ENCODE data around the gene TCP11X1. TPM values are rescaled to one million over a fixed set of nuclear protein-coding genes. Genes with fewer than 3 reads are reported as not detected.
"Not testable (repeated sequence)": the region's sequence is repeated elsewhere in the genome, so short reads cannot be mapped to it uniquely, and the experiment has no call there.

Gene TCP11X1
- polyA plus RNA-seq (2012; ENCODE audit: insufficient read depth, insufficient read length): not detected

DNA sequence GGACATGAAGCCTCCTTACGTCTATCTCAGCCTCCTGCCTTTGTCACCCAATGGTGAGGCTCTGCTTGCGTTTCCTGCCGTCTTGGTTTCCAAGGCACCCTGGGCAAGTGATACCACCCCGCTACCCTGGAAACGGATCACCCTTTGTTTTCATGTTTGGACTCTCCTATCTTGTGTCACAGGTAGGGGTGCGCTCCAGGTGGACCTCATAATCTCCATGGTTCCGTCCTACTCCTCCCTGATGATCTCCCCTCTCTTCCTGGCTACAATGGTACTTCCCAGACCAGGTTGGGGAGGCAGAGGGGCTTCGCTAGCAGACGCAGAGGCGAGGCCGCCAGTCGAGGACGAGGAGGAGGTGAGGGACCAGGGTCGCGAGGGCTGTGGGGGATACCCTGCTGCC, at the start of gene TCP11X1:
Gene TCP11X1, plus strand, starts transcription at position 316 of the 400 bp plus-strand sequence.
- not testable (repeated sequence) for H3K4me3 ChIP-seq (ENCODE audit: low read length); DNase-seq (ENCODE audit: low read depth, low spot score)

DNA sequence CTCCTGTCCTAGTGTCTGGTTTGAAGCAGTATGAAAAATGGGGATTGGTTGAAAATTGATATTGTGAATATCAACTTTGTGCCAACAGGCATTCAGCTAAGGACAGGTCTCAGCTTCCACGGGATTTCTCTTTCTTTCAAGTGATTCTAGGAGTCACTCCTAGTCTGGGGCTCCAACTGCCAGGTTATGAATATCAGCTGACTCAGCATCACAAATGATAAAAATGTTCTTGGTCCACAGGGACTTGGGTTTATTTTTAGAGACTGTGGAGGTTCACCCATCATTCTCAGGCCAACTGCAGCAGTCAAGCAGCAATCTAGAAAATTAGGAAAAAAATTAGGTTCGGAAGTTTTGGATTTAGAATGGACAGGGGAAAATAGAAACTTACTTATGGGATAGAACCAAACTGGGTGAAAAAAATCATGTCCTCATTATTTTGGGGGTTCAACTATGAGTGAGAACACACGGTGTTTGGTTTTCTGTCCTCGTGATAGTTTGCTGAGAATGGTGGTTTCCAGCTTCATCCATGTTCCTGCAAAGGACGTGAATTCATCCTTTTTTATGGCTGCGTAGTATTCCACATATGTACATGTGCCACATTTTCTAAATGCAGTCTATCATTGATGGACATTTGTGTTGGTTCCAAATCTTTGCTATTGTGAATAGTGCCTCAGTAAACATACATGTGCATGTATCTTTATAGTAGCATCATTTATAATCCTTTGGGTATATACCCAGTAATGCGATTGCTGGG, 29.0 kb upstream of the TCP11X1 start:
- DNase-seq (ENCODE audit: low read depth, low spot score): no peak
- H3K4me3 ChIP-seq (ENCODE audit: low read length): no peak overlapping the region

DNA sequence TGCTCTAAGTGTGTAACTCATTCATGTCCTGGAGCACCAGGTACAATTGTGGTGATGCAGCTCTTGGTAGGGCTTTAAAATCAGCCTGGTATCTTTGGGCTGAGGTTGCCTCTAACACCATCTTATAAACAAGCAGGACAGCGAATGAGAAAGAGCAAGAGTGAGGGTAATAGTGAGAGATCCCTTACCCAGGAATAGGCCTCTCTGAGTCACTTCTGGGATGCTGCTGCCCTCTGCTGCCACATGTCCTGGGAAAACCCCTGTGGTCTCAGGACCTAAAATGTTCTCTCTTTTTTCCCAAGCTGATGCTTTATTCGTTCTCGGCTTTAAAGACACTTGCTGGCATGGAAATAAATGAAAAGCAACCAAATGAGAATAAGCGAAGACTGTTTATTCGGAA, 7.2 kb upstream of the TCP11X1 start:
- H3K4me3 ChIP-seq (ENCODE audit: low read length); DNase-seq (ENCODE audit: low read depth, low spot score): not testable (repeated sequence)

DNA sequence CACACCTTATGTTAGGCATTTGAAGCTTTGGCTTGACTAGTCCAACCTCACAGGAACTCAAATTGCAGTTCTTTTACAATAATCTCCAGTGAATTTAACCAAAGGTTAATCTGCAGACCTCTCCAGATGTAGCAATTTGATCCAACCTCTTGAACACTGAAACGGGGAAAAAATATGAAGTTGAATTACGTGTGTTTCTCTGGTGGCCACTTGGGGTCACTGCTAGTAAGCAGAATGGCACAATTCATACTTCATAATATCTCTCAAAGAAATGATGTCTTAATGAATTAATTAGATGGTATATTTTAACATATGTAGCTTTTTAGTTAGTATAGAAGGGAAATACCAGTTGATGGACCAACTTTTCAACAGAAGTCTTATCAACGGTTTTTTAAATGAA, 1.4 kb downstream of the TCP11X1 start:
- H3K4me3 ChIP-seq (ENCODE audit: low read length); DNase-seq (ENCODE audit: low read depth, low spot score): not testable (repeated sequence)

DNA sequence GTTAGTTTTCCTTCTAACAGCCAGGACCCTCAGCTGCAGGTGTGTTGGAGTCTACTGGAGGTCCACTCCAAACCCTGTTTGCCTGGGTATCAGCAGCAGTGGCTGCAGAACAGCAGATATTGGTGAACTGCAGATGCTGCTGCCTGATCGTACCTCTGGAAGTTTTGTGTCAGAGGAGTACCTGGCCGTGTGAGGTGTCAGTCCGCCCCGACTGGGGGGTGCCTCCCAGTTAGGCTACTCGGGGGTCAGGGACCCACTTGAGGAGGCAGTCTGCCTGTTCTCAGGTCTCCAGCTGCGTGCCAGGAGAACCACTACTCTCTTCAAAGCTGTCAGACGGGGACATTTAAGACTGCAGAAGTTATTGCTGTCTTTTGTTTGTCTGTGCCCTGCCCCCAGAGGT, 20.6 kb downstream of the TCP11X1 start:
- not testable (repeated sequence) for DNase-seq (ENCODE audit: low read depth, low spot score); H3K4me3 ChIP-seq (ENCODE audit: low read length)

DNA sequence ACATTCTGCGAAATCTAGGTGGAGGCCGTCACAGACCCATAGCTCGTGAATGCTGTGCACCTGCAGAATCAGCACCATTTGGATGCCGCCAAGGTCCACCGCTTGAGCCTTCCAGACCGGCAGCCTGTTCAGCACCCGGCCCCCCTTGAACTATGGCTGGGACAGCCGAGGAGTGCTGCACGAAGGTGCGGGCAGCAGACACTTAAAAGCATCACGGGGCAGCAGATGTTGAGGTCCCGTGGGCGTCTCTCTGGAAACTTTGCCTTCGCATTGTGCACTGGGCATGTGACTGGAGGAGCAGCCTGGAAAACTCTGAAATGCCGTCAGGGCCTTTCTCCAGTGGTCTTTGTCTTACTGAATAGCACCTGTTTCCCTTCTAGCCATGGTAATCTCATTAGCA, 25.2 kb downstream of the TCP11X1 start:
- not testable (repeated sequence) for DNase-seq (ENCODE audit: low read depth, low spot score); H3K4me3 ChIP-seq (ENCODE audit: low read length)

DNA sequence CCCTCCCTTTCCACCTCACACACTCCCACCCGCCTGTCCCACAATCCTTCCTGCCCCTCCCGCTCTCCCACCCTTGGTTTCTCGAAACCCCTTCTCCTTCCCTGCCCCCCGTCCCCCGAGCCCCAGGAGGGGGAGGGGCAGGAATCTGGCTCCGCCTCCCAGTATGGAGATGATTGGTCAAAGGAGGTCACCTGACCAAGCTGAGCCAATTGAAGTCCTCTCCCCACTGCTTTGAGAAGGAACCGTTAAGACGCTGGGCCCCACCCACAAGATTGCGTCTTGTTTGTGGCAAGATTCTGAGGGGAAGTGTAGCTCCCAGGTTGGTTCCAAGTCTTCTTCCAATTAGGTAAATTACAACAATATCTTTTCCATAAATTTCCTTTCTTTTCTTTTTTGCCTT, 31.8 kb downstream of the TCP11X1 start, which contains the start of gene NXF2:
Gene NXF2, plus strand, starts transcription at position 275 of the 400 bp plus-strand sequence. CDS start 59,912 bp downstream, outside the sequence.
- not testable (repeated sequence) for H3K4me3 ChIP-seq (ENCODE audit: low read length); DNase-seq (ENCODE audit: low read depth, low spot score)

DNA sequence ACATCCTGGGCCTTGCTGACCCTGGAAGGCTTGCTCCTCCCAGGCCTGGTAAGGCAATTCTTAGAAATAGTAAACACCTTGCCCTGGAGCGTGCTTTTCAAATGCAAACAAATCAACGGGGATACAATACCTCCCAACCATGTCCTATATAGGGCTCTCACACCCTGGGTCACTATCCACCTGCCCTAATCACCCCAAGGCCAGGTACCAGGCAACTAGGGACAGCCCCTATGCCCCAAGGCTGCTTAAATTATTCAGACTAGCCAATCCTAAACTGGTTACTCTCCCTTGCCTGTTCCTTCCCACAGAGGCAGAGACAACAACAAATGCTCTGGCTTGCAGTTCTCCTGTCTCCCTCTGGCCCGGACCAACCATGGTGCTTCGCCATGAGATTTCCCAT, 57.1 kb downstream of the TCP11X1 start:
- not testable (repeated sequence) for DNase-seq (ENCODE audit: low read depth, low spot score)

More for the DNA sequence above, 57.1 kb downstream of the TCP11X1 start:
- not testable (repeated sequence) for H3K4me3 ChIP-seq (ENCODE audit: low read length)
